B cell (primary cell): Measurements from ENCODE around the gene RIOK2. TPM values are rescaled to one million over a fixed set of nuclear protein-coding genes. Genes with fewer than 3 reads are reported as not detected.

Source experiments
- ATAC-seq: fragments of 200-7000 bp; cut with Tn5 transposase; one replicate; pipeline ENCODE4 v1.10.0; 2021; ENCODE audit warnings: low read depth, mild to moderate bottlenecking, moderate number of reproducible peaks, moderate library complexity
- CTCF ChIA-PET: fragments of 350-600 bp; sonication (Branson Sonifier 250); formaldehyde crosslinking; loops from one replicate; lab custom pipeline; 2021; ENCODE audit warnings: antibody characterized with exemption, inconsistent platforms; lab: Charles Lee
- POLR2A ChIA-PET: fragments of 350-600 bp; sonication (Branson Sonifier 250); formaldehyde crosslinking; loops from one replicate; lab custom pipeline; 2021; ENCODE audit warnings: antibody characterized with exemption; lab: Charles Lee
- DNase-seq: peaks from one replicate; pipeline ENCODE4 v3.0.0; 2013
- H2AFZ ChIP-seq: 2 replicates; pipeline ENCODE4 v1.6.1; 2012; ENCODE audit warnings: mild to moderate bottlenecking, low read depth, low read length; ENCODE audit not compliant: insufficient read depth, poor library complexity, severe bottlenecking
- H3K27ac ChIP-seq, 2 donors: 1 replicate in 1 of 2; 2 replicates in 1 of 2; pipeline ENCODE4 v1.5.1; 2012 to 2013; ENCODE audit warnings: low read length in 2 of 2, mild to moderate bottlenecking in 2 of 2, moderate library complexity in 1 of 2
- H3K27me3 ChIP-seq, 4 experiments: fragments of 200-600 bp in 1 of 4; sonication (generic) in 1 of 4; replicated peaks in 1 of 4; 1 replicate in 2 of 4; 2 replicates in 2 of 4; pipeline versions ENCODE4 v1.6.1 to v1.7.0; 2013 to 2016; ENCODE audit warnings: low read length in 3 of 4, mild to moderate bottlenecking in 2 of 4, mixed read lengths in 1 of 4, moderate library complexity in 1 of 4; ENCODE audit not compliant: insufficient read depth in 4 of 4, control insufficient read depth in 3 of 4; ENCODE audit errors: control extremely low read depth in 1 of 4
- H3K36me3 ChIP-seq, 2 experiments: replicated peaks in 1 of 2; 1 replicate in 1 of 2; 2 replicates in 1 of 2; pipeline versions ENCODE4 v1.6.1 to v1.7.1; 2013; ENCODE audit warnings: low read length in 1 of 2; ENCODE audit not compliant: insufficient read depth in 2 of 2, control insufficient read depth in 1 of 2; ENCODE audit errors: control extremely low read depth in 1 of 2, extremely low read depth in 1 of 2
- H3K4me1 ChIP-seq, 2 donors: fragments of 200-600 bp in 1 of 2; sonication (generic) in 1 of 2; 1 replicate in 1 of 2; 2 replicates in 1 of 2; pipeline versions ENCODE4 v1.5.1 to v1.6.1; 2013 to 2017; ENCODE audit warnings: low read length in 2 of 2; ENCODE audit not compliant: control insufficient read depth in 2 of 2, insufficient read depth in 2 of 2
- H3K4me2 ChIP-seq: replicated peaks from 2 replicates; pipeline ENCODE3; 2012; ENCODE audit warnings: mild to moderate bottlenecking, low read depth, low read length; ENCODE audit not compliant: poor library complexity, severe bottlenecking
- H3K4me3 ChIP-seq, 5 experiments: fragments of 200-600 bp in 1 of 5; sonication (generic) in 1 of 5; 1 replicate in 3 of 5; 2 replicates in 2 of 5; pipeline versions ENCODE4 v1.5.1 to v1.7.0; 2011 to 2016; ENCODE audit warnings: low read length in 4 of 5, mild to moderate bottlenecking in 4 of 5, low read depth in 2 of 5, control low read depth in 1 of 5, moderate library complexity in 1 of 5; ENCODE audit not compliant: insufficient read depth in 1 of 5; ENCODE audit errors: control extremely low read depth in 1 of 5, extremely low read depth in 1 of 5
- H3K79me2 ChIP-seq: fragments of 200-600 bp; sonication (generic); one replicate; pipeline ENCODE4 v1.6.0; 2016; ENCODE audit warnings: low read length; ENCODE audit not compliant: control insufficient read depth, insufficient read depth
- H3K9ac ChIP-seq: fragments of 200-600 bp; sonication (generic); 2 replicates; pipeline ENCODE4 v1.6.1; 2017; ENCODE audit warnings: mild to moderate bottlenecking, low read length, moderate library complexity
- H3K9me3 ChIP-seq, 3 donors: one replicate each; pipeline versions ENCODE4 v1.6.1 to v1.7.1; 2013; ENCODE audit warnings: low read length in 2 of 3; ENCODE audit not compliant: control insufficient read depth in 2 of 3, insufficient read depth in 1 of 3; ENCODE audit errors: control extremely low read depth in 1 of 3
- H4K20me1 ChIP-seq: 2 replicates; pipeline ENCODE4 v1.6.0; 2012; ENCODE audit warnings: mild to moderate bottlenecking, low read length; ENCODE audit not compliant: insufficient read depth, control insufficient read depth, poor library complexity, severe bottlenecking
- H3K27ac Mint-ChIP-seq: one replicate; pipeline ENCODE4 v1.8.0; 2021; ENCODE audit warnings: mixed read lengths
- H3K27me3 Mint-ChIP-seq: one replicate; pipeline ENCODE4 v1.8.0; 2021; ENCODE audit warnings: mixed read lengths
- H3K4me1 Mint-ChIP-seq: one replicate; pipeline ENCODE4 v1.8.0; 2021; ENCODE audit warnings: mixed read lengths
- H3K4me3 Mint-ChIP-seq: one replicate; pipeline ENCODE4 v1.8.0; 2021; ENCODE audit warnings: mixed read lengths
- H3K9me3 Mint-ChIP-seq: one replicate; pipeline ENCODE4 v1.8.0; 2022; ENCODE audit warnings: mixed read lengths; ENCODE audit not compliant: insufficient read depth
- CTCF ChIP-seq: fragments of 200-600 bp; IDR thresholded peaks from one replicate; pipeline ENCODE4 v1.8.0; 2022; ENCODE audit warnings: antibody characterized with exemption, mild to moderate bottlenecking
- EZH2 ChIP-seq: IDR thresholded peaks from 2 replicates; pipeline ENCODE4 v1.6.1; 2012; ENCODE audit warnings: borderline replicate concordance, low read depth, mild to moderate bottlenecking, moderate library complexity, low read length; ENCODE audit not compliant: insufficient read depth, poor library complexity, severe bottlenecking
- WGBS: methylation state at CpG from one replicate; pipeline ENCODE4 v1.1.5; 2013; ENCODE audit warnings: missing lambda C conversion rate; ENCODE audit not compliant: insufficient coverage; 5-methylcytosine and 5-hydroxymethylcytosine counted together
- intact Hi-C: fragments of 100-400 bp; cut with micrococcal nuclease; formaldehyde crosslinking; loops from one replicate; pipeline ENCODE4 v1.10.0; 2022
- polyA plus RNA-seq: library from polyadenylated mRNA; depleted of rRNA; stranded (reverse); fragments of >200 nt; gene quantifications from 2 replicates; pipeline ENCODE4 v1.2.3, GENCODE V29; 2012
- total RNA-seq, 2 donors: library from RNA; stranded (reverse); fragments of 120-200 nt in 1 of 2; gene quantifications; 1 replicate in 1 of 2; 2 replicates in 1 of 2; pipeline versions ENCODE4 v1.2.3 to v1.2.4, GENCODE V29; 2013 to 2022

RIOK2 gene
- total and polyA plus RNA-seq, 2 donors (not counting 1 experiment from before 2014, with no cell fraction given), result 3.5 to 37.2 TPM

GRCh38 chr5:97127727-97128126, 55.3 kb downstream of the RIOK2 start:
- Histone ChIP-seq H3K79me2 (no peaks in the 10 kb centered on the region), H4K20me1 (peaks cover 9% of the 10 kb centered on the region), H3K9ac (no peak overlapping the region), H3K4me3 (no peak overlapping the region), H2AFZ (no peak overlapping the region), H3K4me2 (no peak overlapping the region), H3K9me3 (no peaks in the 10 kb centered on the region), H3K4me1 (no peaks in the 10 kb centered on the region), H3K36me3 (peaks cover 3% of the 10 kb centered on the region in 2 experiments), H3K27me3 (no peaks in the 10 kb centered on the region), H3K27ac (no peak overlapping the region)
- H3K27ac Mint-ChIP-seq, result no peak overlapping the region
- 100% methylated on average over 1 of the region's 1 CpG for WGBS
- no peak for DNase-seq
- no peak overlapping the region for H3K4me3 Mint-ChIP-seq
- peaks cover 12% of the 10 kb centered on the region for H3K27me3 Mint-ChIP-seq
- H3K4me1 Mint-ChIP-seq, result peaks cover 5% of the 10 kb centered on the region
- no peaks in the 10 kb centered on the region for H3K9me3 Mint-ChIP-seq
- ChIA-PET CTCF (no interaction called here), POLR2A (no interaction called here)
- intact Hi-C loops, result no loop called here
- no peak for TF ChIP-seq EZH2
- no peak for TF ChIP-seq CTCF
- no peak for ATAC-seq

GRCh38 chr5:97125125-97125683, 57.8 kb downstream of the RIOK2 start:
- CTCF ChIA-PET, result no interaction called here
- Histone ChIP-seq H4K20me1 (peaks cover 9% of the 10 kb centered on the region), H3K27me3 (no peaks in the 10 kb centered on the region), H3K27ac (no peak overlapping the region), H3K4me2 (no peak overlapping the region), H3K4me3 (no peak overlapping the region), H3K9me3 (no peaks in the 10 kb centered on the region), H2AFZ (no peak overlapping the region), H3K36me3 (peaks cover 3 to 8% of the 10 kb centered on the region in 2 experiments), H3K4me1 (no peaks in the 10 kb centered on the region), H3K9ac (no peak overlapping the region), H3K79me2 (peaks cover 4% of the 10 kb centered on the region)
- Mint-ChIP-seq H3K4me1 (peaks cover 5% of the 10 kb centered on the region), H3K4me3 (no peak overlapping the region), H3K27ac (no peak overlapping the region), H3K9me3 (no peaks in the 10 kb centered on the region), H3K27me3 (peaks cover 12% of the 10 kb centered on the region)
- POLR2A ChIA-PET, result no interaction called here
- ATAC-seq (no peak), DNase-seq (no peak)
- TF ChIP-seq CTCF (no peak), EZH2 (no peak)
- intact Hi-C loops, result no loop called here
- 70% methylated on average over 2 of the region's 3 CpGs for WGBS
